Measurements from ENCODE around the gene IGF2BP3. TPM values are rescaled to one million over a fixed set of nuclear protein-coding genes. Genes with fewer than 3 reads are reported as not detected.
A peak's percentile ranks its signal among the peaks of the same experiment; 100 is the strongest.

IGF2BP3 gene
- total RNA-seq, 1 experiment from 2014 or later = 80.2 TPM

- DNase-seq (ENCODE audit: low read depth, low spot score) (no peak), ATAC-seq (peak; percentile 82)
- H3K36me3 ChIP-seq (ENCODE audit: control insufficient read depth, insufficient read depth, low read length) = no peaks in the 10 kb centered on the region; the same call in 1 of the 2 replicates
- in situ Hi-C loops (cut with HindIII; ENCODE audit: low pct_unique_long_range_greater_than_20kb, low sequenced_read_pairs) (no loop called here), intact Hi-C loops (cut with micrococcal nuclease; ENCODE audit: unreplicated experiment) (loop anchor here (5.0 to 10.0 kb wide), 4 partner anchors 42 to 199 kb away; partner anchors contain the start of gene TRA2A)
- TF ChIP-seq TCF7L2 (IDR thresholded peaks at IDR 0.05; ENCODE audit: low read depth, low read length) (peak; percentile 69), REST (IDR thresholded peaks at IDR 0.05; ENCODE audit: insufficient read depth in 1 of 2, low read depth in 2 of 2, low read length in 1 of 2) (peak in 1 of 2 experiments; percentile 39; a peak in 1 of 4 replicates), CTCF (IDR thresholded peaks at IDR 0.05) (no peak), POLR2AphosphoS5 (IDR thresholded peaks at IDR 0.05; ENCODE audit: low read depth, low read length) (peak; percentile 94), SIN3A (IDR thresholded peaks at IDR 0.05; ENCODE audit: borderline replicate concordance, insufficient read depth, low read depth, low read length) (peak; percentile 96)
- CTCF ChIA-PET = interaction anchor here (0.7 kb wide), 1 partner anchor 222 kb away, joined by 3 read pairs; no protein-coding TSS in a partner anchor
- no peaks in the 10 kb centered on the region for H3K27me3 ChIP-seq (ENCODE audit: control insufficient read depth, insufficient read depth, low read length)
- no peaks in the 10 kb centered on the region for H3K9me3 ChIP-seq (ENCODE audit: control insufficient read depth, insufficient read depth, low read depth, low read length)
- peak overlapping the region; percentile 88 to 98 for H3K4me3 ChIP-seq (ENCODE audit: low read depth in 2 of 2, low read length in 2 of 2)
- peak overlapping the region; percentile 100 for H3K27ac ChIP-seq (ENCODE audit: low read length)
- BruUV-seq (replicated peaks) = no TSS peak
- H3K4me1 ChIP-seq (ENCODE audit: control insufficient read depth, insufficient read depth, low read length) = peaks cover 25% of the 10 kb centered on the region
- POLR2A ChIA-PET = no interaction called here
These were observed 4.0 kb upstream of the IGF2BP3 start for GRCh38 chr7:23474094-23474828.

- ChIA-PET CTCF (no interaction called here), POLR2A (interaction anchor here (0.7 to 1.3 kb wide), 2 partner anchors 68 to 116 kb away, joined by 4 to 8 read pairs; no protein-coding TSS in a partner anchor)
- no TSS peak for BruUV-seq (replicated peaks)
These were observed 3.5 kb upstream of the IGF2BP3 start for GRCh38 chr7:23473844-23474093.

More at GRCh38 chr7:23473844-23474093, 3.5 kb upstream of the IGF2BP3 start:
- intact Hi-C loops (cut with micrococcal nuclease; ENCODE audit: unreplicated experiment) = loop anchor here (5.0 to 10.0 kb wide), 4 partner anchors 41 to 199 kb away; partner anchors contain the start of gene TRA2A
- Histone ChIP-seq H3K4me3 (ENCODE audit: low read depth in 2 of 2, low read length in 2 of 2) (peak overlapping the region; percentile 88 to 98), H3K9me3 (ENCODE audit: control insufficient read depth, insufficient read depth, low read depth, low read length) (no peaks in the 10 kb centered on the region), H3K27ac (ENCODE audit: low read length) (peak overlapping the region; percentile 100), H3K4me1 (ENCODE audit: control insufficient read depth, insufficient read depth, low read length) (peaks cover 25% of the 10 kb centered on the region), H3K36me3 (ENCODE audit: control insufficient read depth, insufficient read depth, low read length) (no peaks in the 10 kb centered on the region; the same call in 1 of the 2 replicates), H3K27me3 (ENCODE audit: control insufficient read depth, insufficient read depth, low read length) (no peaks in the 10 kb centered on the region)
- ATAC-seq (peak; percentile 59), DNase-seq (ENCODE audit: low read depth, low spot score) (no peak)
- in situ Hi-C loops (cut with HindIII; ENCODE audit: low pct_unique_long_range_greater_than_20kb, low sequenced_read_pairs) = no loop called here
- TF ChIP-seq POLR2AphosphoS5 (IDR thresholded peaks at IDR 0.05; ENCODE audit: low read depth, low read length) = no peak

Measured in Panc1 (cell line).